Astrocyte of the spinal cord (primary cell): ENCODE data around the gene SSX2IP.

Source experiments
- DNase-seq: peaks from one replicate; pipeline ENCODE4 v3.0.0; 2011; ENCODE audit warnings: low read depth, low spot score
- H3K4me3 ChIP-seq: 2 replicates; pipeline ENCODE4 v1.5.1; 2011; ENCODE audit warnings: low read depth, mild to moderate bottlenecking, low read length, moderate library complexity
- in situ Hi-C: cut with HindIII; loops from 2 replicates; pipeline ENCODE4 v1.10.0; 2017; ENCODE audit warnings: low sequenced_read_pairs
- TF ChIP-seq, protein P1 (sequence below): IDR thresholded peaks from 2 replicates; pipeline ENCODE4 v1.5.1; 2012; ENCODE audit warnings: low read depth, mild to moderate bottlenecking, low read length, inconsistent platforms

The SSX2IP gene, protein sequence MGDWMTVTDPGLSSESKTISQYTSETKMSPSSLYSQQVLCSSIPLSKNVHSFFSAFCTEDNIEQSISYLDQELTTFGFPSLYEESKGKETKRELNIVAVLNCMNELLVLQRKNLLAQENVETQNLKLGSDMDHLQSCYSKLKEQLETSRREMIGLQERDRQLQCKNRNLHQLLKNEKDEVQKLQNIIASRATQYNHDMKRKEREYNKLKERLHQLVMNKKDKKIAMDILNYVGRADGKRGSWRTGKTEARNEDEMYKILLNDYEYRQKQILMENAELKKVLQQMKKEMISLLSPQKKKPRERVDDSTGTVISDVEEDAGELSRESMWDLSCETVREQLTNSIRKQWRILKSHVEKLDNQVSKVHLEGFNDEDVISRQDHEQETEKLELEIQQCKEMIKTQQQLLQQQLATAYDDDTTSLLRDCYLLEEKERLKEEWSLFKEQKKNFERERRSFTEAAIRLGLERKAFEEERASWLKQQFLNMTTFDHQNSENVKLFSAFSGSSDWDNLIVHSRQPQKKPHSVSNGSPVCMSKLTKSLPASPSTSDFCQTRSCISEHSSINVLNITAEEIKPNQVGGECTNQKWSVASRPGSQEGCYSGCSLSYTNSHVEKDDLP

DNA sequence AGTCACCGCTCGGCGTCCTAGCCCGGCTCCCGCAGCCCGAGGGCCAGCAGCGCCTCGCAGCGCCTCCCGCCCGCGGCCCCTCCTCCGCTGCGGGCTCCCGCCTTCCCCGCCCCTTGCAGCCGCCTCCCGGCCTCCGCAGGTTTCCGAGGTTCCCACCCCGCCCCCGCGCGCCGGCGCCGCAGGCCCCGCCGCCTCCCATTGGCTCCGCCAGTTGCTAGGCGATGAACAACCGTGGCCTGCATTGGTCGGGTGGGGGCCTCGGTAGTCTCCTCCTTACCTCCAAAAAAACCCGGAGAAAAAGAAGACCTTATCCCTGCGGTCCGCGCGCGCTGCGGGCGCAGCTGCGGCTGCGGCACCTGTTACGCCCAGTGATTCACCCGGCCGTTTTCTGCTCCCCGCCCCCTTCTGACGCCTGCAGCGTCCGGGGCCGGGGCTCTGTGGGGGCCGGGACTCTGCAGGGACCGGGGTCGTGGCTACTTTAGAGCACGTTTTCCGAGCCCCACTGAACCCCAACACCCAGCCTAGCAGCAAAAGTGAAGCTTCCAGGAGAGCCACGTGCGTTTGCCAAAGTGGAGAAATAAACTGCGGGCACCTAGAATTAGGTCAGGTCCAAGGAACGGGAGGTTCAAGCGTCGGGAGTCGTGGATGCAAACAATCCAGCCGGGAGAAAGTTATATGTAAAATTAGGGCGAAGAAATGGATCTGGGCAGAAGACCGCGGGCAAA lies at the start of gene SSX2IP:
Gene SSX2IP, minus strand, starts transcription at position 65 of the 725 bp plus-strand sequence. CDS start 19,242 bp downstream, outside the sequence.
- peak; percentile 98 for DNase-seq
- H3K4me3 ChIP-seq: peak within 1 kb of the TSS; percentile 60
- TF ChIP-seq, protein P1, sequence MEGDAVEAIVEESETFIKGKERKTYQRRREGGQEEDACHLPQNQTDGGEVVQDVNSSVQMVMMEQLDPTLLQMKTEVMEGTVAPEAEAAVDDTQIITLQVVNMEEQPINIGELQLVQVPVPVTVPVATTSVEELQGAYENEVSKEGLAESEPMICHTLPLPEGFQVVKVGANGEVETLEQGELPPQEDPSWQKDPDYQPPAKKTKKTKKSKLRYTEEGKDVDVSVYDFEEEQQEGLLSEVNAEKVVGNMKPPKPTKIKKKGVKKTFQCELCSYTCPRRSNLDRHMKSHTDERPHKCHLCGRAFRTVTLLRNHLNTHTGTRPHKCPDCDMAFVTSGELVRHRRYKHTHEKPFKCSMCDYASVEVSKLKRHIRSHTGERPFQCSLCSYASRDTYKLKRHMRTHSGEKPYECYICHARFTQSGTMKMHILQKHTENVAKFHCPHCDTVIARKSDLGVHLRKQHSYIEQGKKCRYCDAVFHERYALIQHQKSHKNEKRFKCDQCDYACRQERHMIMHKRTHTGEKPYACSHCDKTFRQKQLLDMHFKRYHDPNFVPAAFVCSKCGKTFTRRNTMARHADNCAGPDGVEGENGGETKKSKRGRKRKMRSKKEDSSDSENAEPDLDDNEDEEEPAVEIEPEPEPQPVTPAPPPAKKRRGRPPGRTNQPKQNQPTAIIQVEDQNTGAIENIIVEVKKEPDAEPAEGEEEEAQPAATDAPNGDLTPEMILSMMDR: no peak
- in situ Hi-C loops: no loop called here

DNA sequence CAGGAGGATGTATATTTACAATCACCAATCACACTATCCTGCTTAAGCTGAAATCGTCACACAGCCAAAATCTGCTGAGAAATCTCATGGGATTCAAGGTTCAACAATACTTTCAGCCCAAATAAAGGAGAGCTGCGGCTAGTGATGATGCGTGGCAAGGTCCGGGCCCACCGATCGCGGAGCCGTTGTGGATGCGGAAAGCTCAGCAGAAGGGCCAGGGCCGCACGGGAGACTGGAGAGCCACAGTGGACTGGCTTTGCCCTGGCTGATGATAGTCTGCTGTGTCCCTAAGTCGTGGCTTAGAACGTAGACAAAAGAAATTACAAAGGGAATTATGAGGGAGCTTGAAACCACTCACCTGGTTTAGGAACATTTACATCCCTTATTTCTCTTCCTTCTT lies 48.0 kb upstream of the SSX2IP start:
- in situ Hi-C loops: no loop called here
- TF ChIP-seq, protein P1: no peak

DNA sequence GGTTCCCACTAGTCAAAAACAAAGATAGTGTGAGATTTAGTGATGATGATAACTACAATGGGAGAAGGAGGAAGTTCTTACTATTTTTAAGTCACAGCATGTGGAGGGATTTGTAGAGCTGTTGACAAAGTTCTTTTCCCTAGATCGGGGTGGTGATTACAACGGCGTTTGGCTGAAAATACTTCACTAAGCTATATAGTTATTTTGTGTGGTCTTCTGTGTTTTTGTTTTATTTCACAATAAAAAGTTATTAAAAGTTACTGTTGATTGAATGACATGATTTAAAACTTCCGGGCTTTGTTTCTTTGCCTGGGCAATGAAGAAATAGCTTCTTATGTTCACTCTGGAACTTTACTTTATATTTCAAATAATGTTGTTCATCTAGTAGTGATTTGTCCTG lies 47.3 kb upstream of the SSX2IP start:
- TF ChIP-seq, protein P1: no peak
- DNase-seq: no peak
- H3K4me3 ChIP-seq: no peak overlapping the region
- in situ Hi-C loops: no loop called here

More for the DNA sequence above, 48.0 kb upstream of the SSX2IP start:
- no peak for DNase-seq
- no peak overlapping the region for H3K4me3 ChIP-seq

DNA sequence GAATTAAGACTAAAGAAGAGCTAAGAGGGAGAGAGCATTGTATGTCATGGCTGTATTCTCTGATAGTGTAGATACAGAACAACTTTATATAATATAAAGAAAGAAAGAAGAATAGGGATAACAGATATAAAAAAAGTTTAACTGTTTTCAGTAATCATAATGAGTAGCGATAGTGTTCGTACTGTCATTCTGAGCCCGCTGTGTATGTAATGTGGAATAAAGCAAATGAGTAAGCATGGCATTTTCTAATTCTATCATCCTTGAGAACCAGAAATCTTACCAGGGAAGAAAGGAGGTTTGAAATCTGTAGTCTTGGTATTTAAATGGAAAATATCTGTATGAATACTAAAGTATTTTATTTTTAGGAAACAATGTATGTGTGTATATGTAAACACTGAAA lies 46.7 kb upstream of the SSX2IP start:
- TF ChIP-seq, protein P1: no peak
- no peak overlapping the region for H3K4me3 ChIP-seq
- no peak for DNase-seq
- in situ Hi-C loops: no loop called here

DNA sequence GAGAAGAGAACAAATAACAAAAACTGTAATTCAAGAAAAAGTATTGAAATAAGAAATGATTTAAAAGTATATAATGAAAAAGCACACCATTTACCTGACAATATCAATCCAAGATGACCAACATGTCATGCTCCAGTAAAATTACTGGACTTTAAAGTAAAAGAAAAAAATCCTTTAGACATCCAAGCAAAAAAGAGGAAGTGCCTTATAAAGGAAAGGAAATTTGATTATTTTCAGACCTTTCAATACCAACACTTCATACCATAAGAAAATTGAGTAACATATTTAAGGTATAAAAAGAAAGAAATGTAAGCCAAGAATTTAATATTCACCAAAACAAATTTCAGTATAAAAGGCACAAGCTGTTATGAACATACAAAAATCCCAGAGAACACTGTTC lies 46.2 kb upstream of the SSX2IP start:
- in situ Hi-C loops: no loop called here
- TF ChIP-seq, protein P1: no peak
- no peak for DNase-seq
- no peak overlapping the region for H3K4me3 ChIP-seq

DNA sequence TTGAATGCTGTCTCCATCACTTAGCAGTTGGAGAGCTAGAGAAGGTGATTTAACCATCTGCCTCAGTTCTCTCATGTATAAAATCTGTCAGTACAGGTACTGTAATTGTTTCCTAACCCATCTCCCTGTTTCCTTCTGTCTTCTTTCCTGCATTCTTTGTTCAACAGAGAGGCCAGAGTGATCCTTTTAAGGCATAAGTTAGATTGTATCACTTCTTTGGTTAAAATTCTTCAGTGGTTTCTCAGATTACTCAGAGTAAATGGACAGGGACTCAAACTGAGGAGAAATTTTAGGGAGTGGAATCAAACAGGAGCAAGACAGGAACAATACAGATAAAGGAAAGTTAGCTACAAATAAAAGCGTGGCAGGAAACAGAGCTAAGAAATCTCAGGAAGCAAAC lies 45.2 kb upstream of the SSX2IP start:
- no peak for DNase-seq
- TF ChIP-seq, protein P1: no peak
- in situ Hi-C loops: no loop called here
- H3K4me3 ChIP-seq: no peak overlapping the region
